OCI-LY7 (cell line): Measurements from ENCODE around the gene RHOT2. TPM values are rescaled to one million over a fixed set of nuclear protein-coding genes. Genes with fewer than 3 reads are reported as not detected.

Source experiments
- BruUV-seq: library from RNA; stranded (reverse); fragments of 400-500 nt; replicated peaks from 2 replicates; lab custom pipeline; 2021; lab: Mats Ljungman, UMichigan
- CTCF ChIA-PET: fragments of 300-600 bp; sonication (Branson Sonifier 250); formaldehyde crosslinking; loops from one replicate; lab custom pipeline; 2022; ENCODE audit warnings: antibody characterized with exemption; ENCODE audit not compliant: unreplicated experiment; lab: Charles Lee
- POLR2A ChIA-PET: fragments of 300-600 bp; sonication (Branson Sonifier 250); formaldehyde crosslinking; loops from one replicate; lab custom pipeline; 2022; ENCODE audit warnings: antibody characterized with exemption; lab: Charles Lee
- DNase-seq: peaks from one replicate; pipeline ENCODE4 v3.0.0-alpha.2; 2015; ENCODE audit warnings: low spot score
- H2AFZ ChIP-seq: fragments of 200-600 bp; sonication (generic), shearing (Covaris generic); 2 replicates; pipeline ENCODE4 v1.6.1; 2014; ENCODE audit warnings: mild to moderate bottlenecking, antibody characterized with exemption, low read length, moderate library complexity
- H3K27ac ChIP-seq: fragments of 200-600 bp; sonication (generic); 2 replicates; pipeline ENCODE4 v1.5.1; 2014; ENCODE audit warnings: mixed run types, low read depth, mild to moderate bottlenecking, moderate library complexity, low read length, inconsistent platforms; ENCODE audit not compliant: poor library complexity, severe bottlenecking
- H3K36me3 ChIP-seq: fragments of 200-600 bp; sonication (generic); 2 replicates; pipeline ENCODE4 v1.6.1; 2014; ENCODE audit warnings: mild to moderate bottlenecking, antibody characterized with exemption, low read length, moderate library complexity, mixed read lengths; ENCODE audit not compliant: insufficient read depth
- H3K4me1 ChIP-seq: fragments of 200-600 bp; sonication (generic); 2 replicates; pipeline ENCODE4 v1.5.1; 2014; ENCODE audit warnings: mild to moderate bottlenecking, low read length; ENCODE audit not compliant: insufficient read depth, poor library complexity, severe bottlenecking
- H3K4me2 ChIP-seq: fragments of 200-600 bp; sonication (generic); 2 replicates; pipeline ENCODE4 v1.6.1; 2014; ENCODE audit warnings: mild to moderate bottlenecking, low read length
- H3K4me3 ChIP-seq: fragments of 200-600 bp; sonication (generic); 2 replicates; pipeline ENCODE4 v1.5.1; 2014; ENCODE audit warnings: mild to moderate bottlenecking, low read depth, low read length; ENCODE audit not compliant: poor library complexity, severe bottlenecking
- H3K79me2 ChIP-seq: fragments of 200-600 bp; sonication (generic); 2 replicates; pipeline ENCODE4 v1.6.1; 2016; ENCODE audit warnings: low read depth, mild to moderate bottlenecking, low read length, moderate library complexity, mixed read lengths; ENCODE audit not compliant: insufficient read depth
- H3K9me2 ChIP-seq: fragments of 200-600 bp; sonication (generic); 2 replicates; pipeline ENCODE4 v1.6.1; 2016; ENCODE audit warnings: mild to moderate bottlenecking, low read length, mixed read lengths; ENCODE audit not compliant: insufficient read depth
- H3K9me3 ChIP-seq: fragments of 200-600 bp; sonication (generic); 2 replicates; pipeline ENCODE4 v1.6.1; 2014; ENCODE audit warnings: mild to moderate bottlenecking, mixed run types, low read length, mixed read lengths
- H4K20me1 ChIP-seq: fragments of 200-600 bp; sonication (generic); 2 replicates; pipeline ENCODE4 v1.6.1; 2014; ENCODE audit warnings: mild to moderate bottlenecking, antibody characterized with exemption, low read length, moderate library complexity, mixed read lengths; ENCODE audit not compliant: insufficient read depth
- CTCF ChIP-seq: fragments of 200-600 bp; sonication (generic); conservative IDR thresholded peaks from 2 replicates; pipeline ENCODE4 v1.5.1; 2014; ENCODE audit warnings: mild to moderate bottlenecking, antibody characterized with exemption, low read length, moderate library complexity, mixed read lengths
- EZH2phosphoT487 ChIP-seq: fragments of 200-600 bp; sonication (generic); IDR thresholded peaks from 2 replicates; pipeline ENCODE4 v1.6.1; 2018; ENCODE audit warnings: low read depth, borderline replicate concordance, mild to moderate bottlenecking, mixed run types, antibody characterized with exemption, low read length, moderate library complexity, mixed read lengths
- intact Hi-C: fragments of 100-400 bp; cut with micrococcal nuclease; formaldehyde crosslinking; loops from one replicate; pipeline ENCODE4 v1.10.0; 2022; ENCODE audit not compliant: unreplicated experiment
- total RNA-seq, 2 experiments: library from RNA; depleted of rRNA in 1 of 2; stranded (reverse); fragments of >200 nt in 1 of 2; shearing (Covaris generic) in 1 of 2; gene quantifications; 2 replicates each; pipeline ENCODE4 v1.2.3, GENCODE V29; 2014 to 2022

Gene RHOT2
- total RNA-seq, 2 experiments from 2014 or later: 133 to 136 TPM

DNA sequence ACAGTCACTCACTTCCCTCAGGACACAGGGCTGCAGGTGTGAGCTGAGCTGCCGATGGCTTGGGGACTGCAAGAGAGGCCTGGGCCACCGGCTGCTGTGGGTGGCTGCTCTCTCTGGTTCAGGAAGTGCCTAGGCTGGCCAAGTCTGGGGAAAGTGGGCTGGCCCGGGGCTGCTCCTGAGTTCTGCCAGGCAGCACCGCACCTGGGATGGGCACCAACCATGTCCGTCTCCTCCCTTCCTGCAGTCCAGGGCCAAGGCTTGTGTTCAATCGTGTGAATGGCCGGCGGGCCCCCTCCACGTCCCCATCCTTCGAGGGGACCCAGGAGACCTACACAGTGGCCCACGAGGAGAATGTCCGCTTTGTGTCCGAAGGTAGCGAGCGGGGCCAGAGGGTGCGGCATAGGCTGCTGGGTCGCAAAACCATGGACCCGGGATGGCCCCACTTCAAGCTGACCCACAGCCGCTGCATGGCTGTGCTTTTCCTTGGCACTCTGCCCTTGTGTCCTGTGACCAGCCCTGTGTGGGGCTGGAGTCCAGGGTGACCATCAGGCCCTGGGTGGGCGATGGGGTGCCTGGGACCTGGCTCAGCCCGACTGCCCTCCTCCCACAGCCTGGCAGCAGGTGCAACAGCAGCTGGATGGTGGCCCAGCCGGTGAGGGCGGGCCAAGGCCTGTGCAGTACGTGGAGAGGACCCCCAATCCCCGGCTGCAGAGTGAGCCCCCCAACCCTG, 20.6 kb upstream of the RHOT2 start:
- intact Hi-C loops: no loop called here
- ChIA-PET POLR2A (no interaction called here), CTCF (no interaction called here)
- peaks cover 5% of the 10 kb centered on the region for H3K36me3 ChIP-seq
- TF ChIP-seq EZH2phosphoT487: no peak
- no peak for TF ChIP-seq CTCF
- no peaks in the 10 kb centered on the region for H3K9me2 ChIP-seq
- no peaks in the 10 kb centered on the region for H4K20me1 ChIP-seq
- peaks cover 32% of the 10 kb centered on the region for H3K4me1 ChIP-seq
- DNase-seq: no peak
- peaks cover 4% of the 10 kb centered on the region; the same call in 1 of the 2 replicates for H3K79me2 ChIP-seq
- no peaks in the 10 kb centered on the region for H3K9me3 ChIP-seq
- peak overlapping the region; percentile 77 for H3K4me2 ChIP-seq
- peak overlapping the region; percentile 70 for H3K4me3 ChIP-seq
- H2AFZ ChIP-seq: no peak overlapping the region
- BruUV-seq: no TSS peak
- no peak overlapping the region for H3K27ac ChIP-seq

GRCh38 chr16:648071-648780, 19.7 kb upstream of the RHOT2 start:
- Histone ChIP-seq H3K4me1 (peaks cover 27% of the 10 kb centered on the region), H3K4me2 (peak overlapping the region; percentile 77), H3K27ac (peak overlapping the region; percentile 66), H2AFZ (peak overlapping the region; percentile 13; the same call in 1 of the 2 replicates), H3K79me2 (peaks cover 4% of the 10 kb centered on the region; the same call in 1 of the 2 replicates), H3K9me2 (no peaks in the 10 kb centered on the region), H4K20me1 (no peaks in the 10 kb centered on the region), H3K9me3 (no peaks in the 10 kb centered on the region), H3K4me3 (peak overlapping the region; percentile 70), H3K36me3 (peaks cover 10% of the 10 kb centered on the region)
- ChIA-PET POLR2A (interaction anchor here (0.6 kb wide), 1 partner anchor 1300 kb away, joined by 3 read pairs; no protein-coding TSS in a partner anchor), CTCF (no interaction called here)
- intact Hi-C loops: loop anchor here (2.0 kb wide), 1 partner anchor 21 kb away; the partner anchor contains the start of gene RHOT2
- DNase-seq: peak; percentile 75
- peak; percentile 87 for TF ChIP-seq CTCF
- no peak for TF ChIP-seq EZH2phosphoT487
- BruUV-seq: TSS peak; percentile 40
